K562 (cell line): ENCODE data around the gene THYN1. TPM values are rescaled to one million over a fixed set of nuclear protein-coding genes. Genes with fewer than 3 reads are reported as not detected.

ENCODE experiments used
- ATAC-seq: fragments of 200-7000 bp; cut with Tn5 transposase; 3 replicates; pipeline ENCODE4 v1.9.1; 2020; ENCODE audit warnings: moderate library complexity
- BruUV-seq: library from RNA; stranded (reverse); fragments of 400-500 nt; replicated peaks from 2 replicates; lab custom pipeline; 2021; lab: Mats Ljungman, UMichigan
- CTCF ChIA-PET: fragments of 300-600 bp; formaldehyde crosslinking; extraction: SDS; loops from one replicate; lab custom pipeline; 2021; ENCODE audit warnings: low intra/inter-chr PET ratio; lab: Yijun Ruan, JAX
- POLR2A ChIA-PET: fragments of 300-600, 350-650 bp; sonication (Branson Sonifier 250); formaldehyde crosslinking; extraction: SDS; loops from one replicate; lab custom pipeline; 2021; ENCODE audit warnings: antibody characterized with exemption, inconsistent platforms; lab: Yijun Ruan, JAX
- DNase-seq, 4 experiments: peaks; one replicate each; pipeline versions ENCODE4 v3.0.0 to v3.0.0-alpha.2; 2011 to 2018; ENCODE audit warnings: low spot score in 3 of 4, mixed read lengths in 3 of 4; ENCODE audit errors: extremely low read depth in 1 of 4
- FAIRE-seq: peaks from 2 replicates; lab custom pipeline; 2011; peaks lifted over from hg19 to GRCh38; lab: Jason Lieb, UNC
- H2AFZ ChIP-seq: 2 replicates; pipeline ENCODE4 v1.6.0; 2011; ENCODE audit warnings: low read depth, low read length, control low read depth, inconsistent platforms
- H3K27ac ChIP-seq: fragments of 200-600 bp; 3 replicates; pipeline ENCODE4 v1.8.0; 2011; ENCODE audit warnings: low read depth, mild to moderate bottlenecking, control low read depth, inconsistent platforms, low read length, moderate library complexity, mixed read lengths; ENCODE audit errors: extremely low read depth
- H3K27me3 ChIP-seq, 2 experiments: fragments of 300-600 bp in 1 of 2; 2 replicates in 1 of 2; 3 replicates in 1 of 2; pipeline versions ENCODE4 v1.6.0 to v1.8.0; 2011; ENCODE audit warnings: inconsistent platforms in 2 of 2, low read length in 2 of 2, mild to moderate bottlenecking in 1 of 2, mixed read lengths in 1 of 2, moderate library complexity in 1 of 2; ENCODE audit not compliant: control insufficient read depth in 2 of 2, insufficient read depth in 2 of 2
- H3K36me3 ChIP-seq: fragments of 300-600 bp; 3 replicates; pipeline ENCODE4 v1.8.0; 2011; ENCODE audit warnings: mild to moderate bottlenecking, low read length, inconsistent platforms; ENCODE audit not compliant: control insufficient read depth, insufficient read depth
- H3K4me1 ChIP-seq, 2 experiments: fragments of 200-600 bp in 1 of 2; replicated peaks in 1 of 2; 2 replicates in 1 of 2; 3 replicates in 1 of 2; pipeline versions ENCODE4 v1.5.1 to v1.8.0; 2011; ENCODE audit warnings: inconsistent platforms in 2 of 2, low read length in 2 of 2, mild to moderate bottlenecking in 1 of 2, mixed read lengths in 1 of 2, moderate library complexity in 1 of 2; ENCODE audit not compliant: control insufficient read depth in 2 of 2, insufficient read depth in 2 of 2
- H3K4me2 ChIP-seq: 2 replicates; pipeline ENCODE4 v1.6.1; 2011; ENCODE audit warnings: low read length, control low read depth, inconsistent platforms, mixed read lengths; ENCODE audit not compliant: insufficient read depth
- H3K4me3 ChIP-seq: fragments of 200-600 bp; sonication (generic), shearing (Covaris generic); 2 replicates; pipeline ENCODE4 v1.5.1; 2016; ENCODE audit warnings: control low read depth, inconsistent platforms
- H3K79me2 ChIP-seq: fragments of 200-600 bp; 3 replicates; pipeline ENCODE4 v1.8.0; 2011; ENCODE audit warnings: low read length, inconsistent platforms; ENCODE audit not compliant: control insufficient read depth, insufficient read depth
- H3K9ac ChIP-seq, 2 experiments: 2 replicates each; pipeline versions ENCODE4 v1.6.0 to v1.6.1; 2011; ENCODE audit warnings: low read depth in 2 of 2, low read length in 2 of 2, control low read depth in 1 of 2, inconsistent platforms in 1 of 2, mild to moderate bottlenecking in 1 of 2, mixed read lengths in 1 of 2; ENCODE audit not compliant: insufficient read depth in 1 of 2
- H3K9me1 ChIP-seq: one replicate; pipeline ENCODE4 v1.6.0; 2011; ENCODE audit warnings: inconsistent platforms, mild to moderate bottlenecking, low read length, moderate library complexity; ENCODE audit not compliant: control insufficient read depth, insufficient read depth
- H3K9me3 ChIP-seq: replicated peaks from 2 replicates; pipeline ENCODE4 v1.5.1; 2011; ENCODE audit warnings: low read depth, low read length, inconsistent platforms; ENCODE audit not compliant: control insufficient read depth, insufficient read depth
- H4K20me1 ChIP-seq: replicated peaks from 2 replicates; pipeline ENCODE4 v1.6.1; 2011; ENCODE audit warnings: low read length, inconsistent platforms, mixed read lengths; ENCODE audit not compliant: control insufficient read depth, insufficient read depth
- HIVEP1 ChIP-seq: fragments of 250-450 bp; sonication (Bioruptor Pico); IDR thresholded peaks from 2 replicates; pipeline ENCODE4 v1.4.0; 2020; ENCODE audit warnings: mild to moderate bottlenecking
- PURB ChIP-seq: sonication (generic); formaldehyde crosslinking; IDR thresholded peaks from 2 replicates; pipeline ENCODE4 v1.9.0; 2021; ENCODE audit warnings: low read depth, mild to moderate bottlenecking, missing genetic modification reagents
- WGBS: fragments of 100-300 bp; shearing (Covaris generic); methylation state at CpG from one replicate; pipeline ENCODE4 v1.1.6; 2016; ENCODE audit warnings: low coverage, mixed read lengths; ENCODE audit not compliant: insufficient coverage; ENCODE audit errors: missing lambda C conversion rate; 5-methylcytosine and 5-hydroxymethylcytosine counted together
- in situ Hi-C: fragments of 300-500 bp; cut with MboI; formaldehyde crosslinking; loops from 4 replicates; pipeline ENCODE4 v1.15.0; 2018; ENCODE audit warnings: inconsistent platforms, mixed read lengths
- intact Hi-C: fragments of 100-400 bp; cut with micrococcal nuclease; formaldehyde crosslinking; loops from 2 replicates; pipeline ENCODE4 v1.14.2; 2022
- polyA plus RNA-seq, 8 experiments: library from polyadenylated mRNA; depleted of rRNA in 4 of 8; stranded (reverse) in 5 of 8; unstranded in 3 of 8; fragments of >200 nt; fragmentation: Nextera tagmentation in 2 of 8; fragmentation: Illumina TruSeq in 1 of 8; extraction: Ambion mirVana in 2 of 8; extraction: Trizol in 1 of 8; gene quantifications; 2 replicates each; pipeline versions ENCODE4 v1.2.1 to v1.2.3, GENCODE V29; 2011 to 2014; ENCODE audit warnings: inconsistent platforms in 1 of 8, missing spikeins in 1 of 8
- total RNA-seq, 7 experiments: library from RNA; depleted of rRNA in 6 of 7; stranded (reverse); fragments of >200 nt in 6 of 7; fragmentation: Illumina TruSeq in 2 of 7; extraction: Trizol in 2 of 7; gene quantifications; 2 replicates each; pipeline versions ENCODE4 v1.2.1 to v1.2.3, GENCODE V29; 2011 to 2021; ENCODE audit warnings: low replicate concordance in 1 of 7
- TF ChIP-seq, protein P1 (sequence below): fragments of 450-650 bp; formaldehyde crosslinking; IDR thresholded peaks from 2 replicates; pipeline ENCODE4 v1.4.0; 2020; ENCODE audit warnings: mild to moderate bottlenecking, moderate library complexity

Gene THYN1
- total and polyA plus RNA-seq, 9 of the 15 experiments (the other 6 are each of a cell fraction or from before 2014, with no cell fraction given), result 54.9 to 279 (median 104) TPM

DNA sequence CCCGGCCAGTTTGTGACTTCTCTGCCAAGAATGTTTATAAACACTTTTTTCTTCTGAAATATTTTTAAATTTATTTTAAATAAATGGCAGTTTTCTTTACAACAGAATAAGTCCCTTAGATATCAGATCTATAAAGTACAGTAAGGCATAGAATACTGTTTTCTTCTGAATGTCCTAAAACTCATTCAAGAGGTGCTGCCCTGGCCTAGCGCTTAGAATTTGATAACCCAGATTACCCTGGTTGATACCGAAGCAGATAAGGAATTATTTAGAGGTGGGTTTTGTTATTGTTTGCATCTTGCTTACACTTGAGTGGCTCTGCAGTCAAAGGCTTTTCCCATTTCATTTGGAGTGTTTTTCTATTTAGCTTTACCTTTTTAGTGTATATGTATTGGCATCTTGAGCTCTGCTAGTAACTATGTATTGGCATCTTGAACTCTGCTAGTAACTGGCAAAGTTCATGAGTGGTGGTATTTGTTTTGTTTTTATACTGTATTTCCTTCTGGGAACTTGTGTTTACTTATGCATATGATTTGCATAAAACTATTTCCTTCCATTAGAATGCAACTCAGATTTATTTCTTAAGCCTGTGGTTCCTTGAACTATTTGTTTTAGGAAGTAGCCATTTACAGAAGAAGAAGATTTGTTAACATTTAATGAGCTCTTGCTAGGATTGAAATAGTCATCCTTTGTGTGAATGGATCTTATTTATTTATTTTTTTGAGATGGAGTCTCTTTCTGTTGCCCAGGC lies 1.5 kb upstream of the THYN1 start:
- DNase-seq (no peak), ATAC-seq (no peak), FAIRE-seq (no peak)
- peak overlapping the region; percentile 92; the same call in 1 of the 2 replicates for H3K4me3 ChIP-seq
- no peak overlapping the region for H2AFZ ChIP-seq
- intact Hi-C loops, result no loop called here
- peaks cover 3 to 8% of the 10 kb centered on the region in 2 experiments; a peak in 4 of 5 replicates for H3K4me1 ChIP-seq
- in situ Hi-C loops, result no loop called here
- no peaks in the 10 kb centered on the region for H3K27me3 ChIP-seq
- TF ChIP-seq, protein P1, sequence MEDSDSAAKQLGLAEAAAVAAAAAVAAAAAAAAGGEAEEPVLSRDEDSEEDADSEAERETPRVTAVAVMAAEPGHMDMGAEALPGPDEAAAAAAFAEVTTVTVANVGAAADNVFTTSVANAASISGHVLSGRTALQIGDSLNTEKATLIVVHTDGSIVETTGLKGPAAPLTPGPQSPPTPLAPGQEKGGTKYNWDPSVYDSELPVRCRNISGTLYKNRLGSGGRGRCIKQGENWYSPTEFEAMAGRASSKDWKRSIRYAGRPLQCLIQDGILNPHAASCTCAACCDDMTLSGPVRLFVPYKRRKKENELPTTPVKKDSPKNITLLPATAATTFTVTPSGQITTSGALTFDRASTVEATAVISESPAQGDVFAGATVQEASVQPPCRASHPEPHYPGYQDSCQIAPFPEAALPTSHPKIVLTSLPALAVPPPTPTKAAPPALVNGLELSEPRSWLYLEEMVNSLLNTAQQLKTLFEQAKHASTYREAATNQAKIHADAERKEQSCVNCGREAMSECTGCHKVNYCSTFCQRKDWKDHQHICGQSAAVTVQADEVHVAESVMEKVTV (CRISPR knock-in tag), result no peak
- no peak for TF ChIP-seq PURB (CRISPR knock-in tag)
- TF ChIP-seq HIVEP1 (CRISPR knock-in tag), result no peak
- H3K36me3 ChIP-seq, result peaks cover 46% of the 10 kb centered on the region
- POLR2A ChIA-PET, result interaction anchor here (0.7 to 1.6 kb wide), 2 partner anchors 8 to 10 kb away, joined by 4 to 8 read pairs; no protein-coding TSS in a partner anchor
- no TSS peak for BruUV-seq
- CTCF ChIA-PET, result no interaction called here
- 28% methylated on average over 3 of the region's 3 CpGs for WGBS
- H3K9me1 ChIP-seq, result no peaks in the 10 kb centered on the region
- no peak overlapping the region for H3K27ac ChIP-seq
- H3K79me2 ChIP-seq, result peaks cover 32% of the 10 kb centered on the region
- no peaks in the 10 kb centered on the region for H3K9me3 ChIP-seq
- H4K20me1 ChIP-seq, result no peaks in the 10 kb centered on the region
- H3K4me2 ChIP-seq, result peak overlapping the region; percentile 96; the same call in 1 of the 2 replicates
- 0 out of 4 replicates have a peak overlapping the region, but pooled peaks of 1 of the 2 experiments have one; percentile 70 for H3K9ac ChIP-seq
